ENCODE measurements around the gene ADARB2.
A peak's percentile ranks its signal among the peaks of the same experiment; 100 is the strongest.
"Not testable (repeated sequence)": the region's sequence is repeated elsewhere in the genome, so short reads cannot be mapped to it uniquely, and the experiment has no call there.

The ADARB2 gene

GRCh38 chr10:1159131-1160061 is 577.9 kb downstream of the ADARB2 start:
- no peak overlapping the region for H3K4me2 ChIP-seq
- H3K9ac ChIP-seq, result no peak overlapping the region
- H3K4me3 ChIP-seq, result no peak overlapping the region
- H4K20me1 ChIP-seq, result no peaks in the 10 kb centered on the region
- TF ChIP-seq Cebpa-rat (IDR thresholded peaks at IDR 0.05), result no peak
- H3K4me1 ChIP-seq, result peaks cover 24% of the 10 kb centered on the region
- H3K36me3 ChIP-seq, result no peaks in the 10 kb centered on the region
- H3K27ac ChIP-seq, result no peak overlapping the region
- H3K9me3 ChIP-seq, result no peaks in the 10 kb centered on the region
- H3K27me3 ChIP-seq, result no peaks in the 10 kb centered on the region

GRCh38 chr10:1158536-1158935 is 578.8 kb downstream of the ADARB2 start:
- H3K27me3 ChIP-seq, H3K36me3 ChIP-seq, H3K4me2 ChIP-seq, H3K4me3 ChIP-seq, H3K27ac ChIP-seq, H3K9me3 ChIP-seq, H3K9ac ChIP-seq, H4K20me1 ChIP-seq: not testable (repeated sequence)
- H3K4me1 ChIP-seq, result peaks cover 33% of the 10 kb centered on the region

GRCh38 chr10:1158066-1158465 is 579.3 kb downstream of the ADARB2 start:
- no peak overlapping the region for H3K27ac ChIP-seq
- no peak overlapping the region for H3K4me3 ChIP-seq
- no peak overlapping the region for H3K4me2 ChIP-seq
- no peaks in the 10 kb centered on the region for H3K36me3 ChIP-seq
- H4K20me1 ChIP-seq, result no peaks in the 10 kb centered on the region
- H3K9ac ChIP-seq, result no peak overlapping the region
- TF ChIP-seq Cebpa-rat (IDR thresholded peaks at IDR 0.05), result no peak
- H3K27me3 ChIP-seq, result no peaks in the 10 kb centered on the region
- H3K9me3 ChIP-seq, result no peaks in the 10 kb centered on the region
- peaks cover 37% of the 10 kb centered on the region for H3K4me1 ChIP-seq

- H3K4me3 ChIP-seq, result no peak overlapping the region
- no peaks in the 10 kb centered on the region for H3K9me3 ChIP-seq
- no peak overlapping the region for H3K27ac ChIP-seq
- no peak overlapping the region for H3K4me2 ChIP-seq
- H3K9ac ChIP-seq, result no peak overlapping the region
- no peaks in the 10 kb centered on the region for H4K20me1 ChIP-seq
- no peaks in the 10 kb centered on the region for H3K36me3 ChIP-seq
- no peak for TF ChIP-seq Cebpa-rat (IDR thresholded peaks at IDR 0.05)
- no peaks in the 10 kb centered on the region for H3K27me3 ChIP-seq
- H3K4me1 ChIP-seq, result peaks cover 42% of the 10 kb centered on the region
Observed at GRCh38 chr10:1157615-1157933, 579.8 kb downstream of the ADARB2 start.

GRCh38 chr10:1156921-1157614 is 580.3 kb downstream of the ADARB2 start:
- Histone ChIP-seq H3K9me3 (no peaks in the 10 kb centered on the region), H3K4me2 (no peak overlapping the region), H3K27ac (no peak overlapping the region), H3K9ac (no peak overlapping the region), H3K27me3 (no peaks in the 10 kb centered on the region), H4K20me1 (no peaks in the 10 kb centered on the region), H3K4me3 (no peak overlapping the region), H3K36me3 (no peaks in the 10 kb centered on the region), H3K4me1 (peaks cover 47% of the 10 kb centered on the region)
- no peak for TF ChIP-seq Cebpa-rat (IDR thresholded peaks at IDR 0.05)

- no peak for TF ChIP-seq Cebpa-rat (IDR thresholded peaks at IDR 0.05)
- H4K20me1 ChIP-seq, result no peaks in the 10 kb centered on the region
- H3K4me2 ChIP-seq, result 0 out of 2 replicates have a peak overlapping the region, but pooled peaks have one; percentile 11
- H3K36me3 ChIP-seq, result no peaks in the 10 kb centered on the region
- H3K4me1 ChIP-seq, result peaks cover 52% of the 10 kb centered on the region
- no peaks in the 10 kb centered on the region for H3K9me3 ChIP-seq
- H3K27me3 ChIP-seq, result no peaks in the 10 kb centered on the region
- no peak overlapping the region; the same call in 1 of the 2 replicates for H3K27ac ChIP-seq
- no peak overlapping the region for H3K4me3 ChIP-seq
- peak overlapping the region; percentile 37; the same call in 1 of the 2 replicates for H3K9ac ChIP-seq
Observed at GRCh38 chr10:1156616-1156886, 580.8 kb downstream of the ADARB2 start.

GRCh38 chr10:1155791-1156615 is 581.3 kb downstream of the ADARB2 start:
- Histone ChIP-seq H3K4me2 (peak overlapping the region; percentile 11; the same call in 1 of the 2 replicates), H3K4me3 (no peak overlapping the region), H3K36me3 (no peaks in the 10 kb centered on the region), H3K4me1 (peaks cover 58% of the 10 kb centered on the region), H3K27ac (no peak overlapping the region; the same call in 1 of the 2 replicates), H3K9ac (peak overlapping the region; percentile 37; the same call in 1 of the 2 replicates), H4K20me1 (no peaks in the 10 kb centered on the region), H3K27me3 (no peaks in the 10 kb centered on the region), H3K9me3 (no peaks in the 10 kb centered on the region)
- TF ChIP-seq Cebpa-rat (IDR thresholded peaks at IDR 0.05), result no peak

GRCh38 chr10:1154531-1155295 is 582.6 kb downstream of the ADARB2 start:
- H3K27ac ChIP-seq, result no peak overlapping the region
- H3K9ac ChIP-seq, result no peak overlapping the region
- peak overlapping the region; percentile 94 for H3K4me2 ChIP-seq
- H4K20me1 ChIP-seq, result no peaks in the 10 kb centered on the region
- no peak overlapping the region for H3K4me3 ChIP-seq
- no peaks in the 10 kb centered on the region for H3K9me3 ChIP-seq
- peaks cover 71% of the 10 kb centered on the region for H3K4me1 ChIP-seq
- no peak for TF ChIP-seq Cebpa-rat (IDR thresholded peaks at IDR 0.05)
- no peaks in the 10 kb centered on the region for H3K27me3 ChIP-seq
- no peaks in the 10 kb centered on the region for H3K36me3 ChIP-seq

- Histone ChIP-seq H3K27me3 (no peaks in the 10 kb centered on the region), H3K4me3 (no peak overlapping the region), H3K36me3 (no peaks in the 10 kb centered on the region), H3K4me1 (peaks cover 79% of the 10 kb centered on the region), H3K9ac (no peak overlapping the region), H3K9me3 (no peaks in the 10 kb centered on the region), H3K4me2 (peak overlapping the region; percentile 94), H4K20me1 (no peaks in the 10 kb centered on the region), H3K27ac (no peak overlapping the region; the same call in 1 of the 2 replicates)
- TF ChIP-seq Cebpa-rat (IDR thresholded peaks at IDR 0.05), result no peak
Observed at GRCh38 chr10:1153805-1154351, 583.4 kb downstream of the ADARB2 start.

All from BLaER1 (cell line).